SK-N-SH treated with all-trans-retinoic acid at 6 μM for 48 hours (cell line): ENCODE measurements around the gene FAHD2A.
"Not testable (repeated sequence)": the region's sequence is repeated elsewhere in the genome, so short reads cannot be mapped to it uniquely, and the experiment has no call there.

Source experiments
- CREB5 ChIP-seq: fragments of 250-450 bp; sonication (Bioruptor Pico); IDR thresholded peaks from 2 replicates; pipeline ENCODE4 v1.5.1; 2020; ENCODE audit warnings: low read depth, mild to moderate bottlenecking, moderate library complexity
- CSDC2 ChIP-seq: fragments of 250-450 bp; sonication (Bioruptor Pico); IDR thresholded peaks from 2 replicates; pipeline ENCODE4 v1.5.0; 2020; ENCODE audit warnings: mild to moderate bottlenecking, moderate library complexity
- GLIS3 ChIP-seq: fragments of 250-450 bp; sonication (Bioruptor Pico); IDR thresholded peaks from 2 replicates; pipeline ENCODE4 v1.5.0; 2020; ENCODE audit warnings: mild to moderate bottlenecking, moderate library complexity
- RARB ChIP-seq: fragments of 250-450 bp; sonication (Bioruptor Pico); IDR thresholded peaks from 2 replicates; pipeline ENCODE4 v1.8.0; 2021; ENCODE audit warnings: mild to moderate bottlenecking, moderate library complexity
- SNAI2 ChIP-seq: fragments of 250-450 bp; sonication (Bioruptor Pico); IDR thresholded peaks from 2 replicates; pipeline ENCODE4 v1.5.0; 2020; ENCODE audit warnings: mild to moderate bottlenecking, moderate library complexity
- TOX ChIP-seq: fragments of 250-450 bp; sonication (Bioruptor Pico); IDR thresholded peaks from 2 replicates; pipeline ENCODE4 v1.8.0; 2021; ENCODE audit warnings: mild to moderate bottlenecking, moderate library complexity, borderline replicate concordance
- ZC3H10 ChIP-seq: fragments of 250-450 bp; sonication (Bioruptor Pico); IDR thresholded peaks from 2 replicates; pipeline ENCODE4 v1.5.1; 2021; ENCODE audit warnings: mild to moderate bottlenecking, moderate library complexity
- ZFP3 ChIP-seq: fragments of 250-450 bp; sonication (Bioruptor Pico); IDR thresholded peaks from 2 replicates; pipeline ENCODE4 v1.5.0; 2020; ENCODE audit warnings: mild to moderate bottlenecking, moderate library complexity
- ZNF70 ChIP-seq: fragments of 450-650 bp; formaldehyde crosslinking; IDR thresholded peaks from 2 replicates; pipeline ENCODE4 v1.5.0; 2020; ENCODE audit warnings: mild to moderate bottlenecking, moderate library complexity
- ZNF8 ChIP-seq: fragments of 450-650 bp; formaldehyde crosslinking; IDR thresholded peaks from 2 replicates; pipeline ENCODE4 v1.5.0; 2020; ENCODE audit warnings: mild to moderate bottlenecking, moderate library complexity
- TF ChIP-seq, protein P1 (sequence below): fragments of 250-450 bp; sonication (Bioruptor Pico); IDR thresholded peaks from 2 replicates; pipeline ENCODE4 v1.5.1; 2021; ENCODE audit warnings: mild to moderate bottlenecking, moderate library complexity

GRCh38 chr2:95414015-95414594 lies 11.6 kb downstream of the FAHD2A start:
- TF ChIP-seq CREB5 (CRISPR knock-in tag); GLIS3 (CRISPR knock-in tag); TOX; ZNF70 (CRISPR knock-in tag); ZC3H10 (CRISPR knock-in tag); ZFP3 (CRISPR knock-in tag); RARB (CRISPR knock-in tag); CSDC2 (CRISPR knock-in tag); ZNF8; SNAI2: not testable (repeated sequence)
- TF ChIP-seq, protein P1, sequence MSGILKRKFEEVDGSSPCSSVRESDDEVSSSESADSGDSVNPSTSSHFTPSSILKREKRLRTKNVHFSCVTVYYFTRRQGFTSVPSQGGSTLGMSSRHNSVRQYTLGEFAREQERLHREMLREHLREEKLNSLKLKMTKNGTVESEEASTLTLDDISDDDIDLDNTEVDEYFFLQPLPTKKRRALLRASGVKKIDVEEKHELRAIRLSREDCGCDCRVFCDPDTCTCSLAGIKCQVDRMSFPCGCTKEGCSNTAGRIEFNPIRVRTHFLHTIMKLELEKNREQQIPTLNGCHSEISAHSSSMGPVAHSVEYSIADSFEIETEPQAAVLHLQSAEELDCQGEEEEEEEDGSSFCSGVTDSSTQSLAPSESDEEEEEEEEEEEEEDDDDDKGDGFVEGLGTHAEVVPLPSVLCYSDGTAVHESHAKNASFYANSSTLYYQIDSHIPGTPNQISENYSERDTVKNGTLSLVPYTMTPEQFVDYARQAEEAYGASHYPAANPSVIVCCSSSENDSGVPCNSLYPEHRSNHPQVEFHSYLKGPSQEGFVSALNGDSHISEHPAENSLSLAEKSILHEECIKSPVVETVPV = not testable (repeated sequence)
